Memory B cell (primary cell): ENCODE results near the gene MGAT5.

Experiments
- ATAC-seq: fragments of 150-1000 bp; cut with Tn5 transposase; 2 replicates; pipeline ENCODE4 v1.10.0; 2021; ENCODE audit warnings: low read depth, mild to moderate bottlenecking, moderate library complexity
- DNase-seq, 2 donors: peaks; one replicate each; pipeline ENCODE4 v3.0.0; 2022; ENCODE audit warnings: low spot score in 2 of 2
- H3K27ac Mint-ChIP-seq: one replicate; pipeline ENCODE4 v1.8.0; 2022; ENCODE audit warnings: mild to moderate bottlenecking, moderate library complexity, mixed read lengths
- H3K27me3 Mint-ChIP-seq: one replicate; pipeline ENCODE4 v1.8.0; 2022; ENCODE audit warnings: mixed read lengths
- H3K36me3 Mint-ChIP-seq: one replicate; pipeline ENCODE4 v1.8.0; 2022; ENCODE audit warnings: mild to moderate bottlenecking, mixed read lengths
- H3K4me1 Mint-ChIP-seq: one replicate; pipeline ENCODE4 v1.8.0; 2022; ENCODE audit warnings: mixed read lengths
- H3K4me3 Mint-ChIP-seq: one replicate; pipeline ENCODE4 v1.8.0; 2022; ENCODE audit warnings: mild to moderate bottlenecking, moderate library complexity, mixed read lengths
- H3K9me3 Mint-ChIP-seq: one replicate; pipeline ENCODE4 v1.8.0; 2022; ENCODE audit warnings: mixed read lengths

The MGAT5 gene

GRCh38 chr2:134401081-134401497 is 147.2 kb downstream of the MGAT5 start:
- Mint-ChIP-seq H3K36me3 (peaks cover 34% of the 10 kb centered on the region), H3K27me3 (no peaks in the 10 kb centered on the region), H3K9me3 (no peaks in the 10 kb centered on the region), H3K4me1 (peaks cover 19% of the 10 kb centered on the region), H3K4me3 (no peak overlapping the region), H3K27ac (peak overlapping the region; percentile 64)
- no peak for ATAC-seq
- no peak for DNase-seq

- Mint-ChIP-seq H3K36me3 (peaks cover 34% of the 10 kb centered on the region), H3K9me3 (no peaks in the 10 kb centered on the region), H3K4me3 (no peak overlapping the region), H3K27ac (peak overlapping the region; percentile 64), H3K27me3 (no peaks in the 10 kb centered on the region), H3K4me1 (peaks cover 22% of the 10 kb centered on the region)
- DNase-seq = no peak
- no peak for ATAC-seq
Observed at GRCh38 chr2:134401789-134402188, 147.9 kb downstream of the MGAT5 start.

GRCh38 chr2:134402410-134402809 is 148.5 kb downstream of the MGAT5 start:
- H3K27me3 Mint-ChIP-seq = no peaks in the 10 kb centered on the region
- H3K4me1 Mint-ChIP-seq = peaks cover 23% of the 10 kb centered on the region
- no peaks in the 10 kb centered on the region for H3K9me3 Mint-ChIP-seq
- peak overlapping the region; percentile 64 for H3K27ac Mint-ChIP-seq
- no peak overlapping the region for H3K4me3 Mint-ChIP-seq
- no peak for ATAC-seq
- no peak for DNase-seq
- peaks cover 33% of the 10 kb centered on the region for H3K36me3 Mint-ChIP-seq

GRCh38 chr2:134405611-134406081 is 151.8 kb downstream of the MGAT5 start:
- Mint-ChIP-seq H3K4me1 (peaks cover 38% of the 10 kb centered on the region), H3K9me3 (no peaks in the 10 kb centered on the region), H3K27me3 (no peaks in the 10 kb centered on the region), H3K36me3 (peaks cover 33% of the 10 kb centered on the region), H3K4me3 (no peak overlapping the region), H3K27ac (peak overlapping the region; percentile 85)
- ATAC-seq (no peak), DNase-seq (no peak)

- no peak overlapping the region for H3K4me3 Mint-ChIP-seq
- H3K4me1 Mint-ChIP-seq = peaks cover 41% of the 10 kb centered on the region
- peaks cover 30% of the 10 kb centered on the region for H3K36me3 Mint-ChIP-seq
- peak overlapping the region; percentile 85 for H3K27ac Mint-ChIP-seq
- no peak for ATAC-seq
- no peaks in the 10 kb centered on the region for H3K27me3 Mint-ChIP-seq
- H3K9me3 Mint-ChIP-seq = no peaks in the 10 kb centered on the region
- DNase-seq = no peak
Observed at GRCh38 chr2:134406311-134406710, 152.4 kb downstream of the MGAT5 start.

GRCh38 chr2:134406736-134407135 is 152.9 kb downstream of the MGAT5 start:
- H3K4me3 Mint-ChIP-seq = no peak overlapping the region
- no peaks in the 10 kb centered on the region for H3K9me3 Mint-ChIP-seq
- no peak for DNase-seq
- H3K27me3 Mint-ChIP-seq = no peaks in the 10 kb centered on the region
- H3K27ac Mint-ChIP-seq = peak overlapping the region; percentile 92
- H3K36me3 Mint-ChIP-seq = peaks cover 30% of the 10 kb centered on the region
- ATAC-seq = no peak
- peaks cover 45% of the 10 kb centered on the region for H3K4me1 Mint-ChIP-seq

GRCh38 chr2:134407154-134407890 is 153.4 kb downstream of the MGAT5 start:
- DNase-seq = no peak
- Mint-ChIP-seq H3K4me3 (no peak overlapping the region), H3K9me3 (no peaks in the 10 kb centered on the region), H3K27me3 (no peaks in the 10 kb centered on the region), H3K36me3 (peaks cover 29% of the 10 kb centered on the region), H3K4me1 (peaks cover 51% of the 10 kb centered on the region), H3K27ac (peak overlapping the region; percentile 92)
- ATAC-seq = no peak

GRCh38 chr2:134408386-134408785 is 154.5 kb downstream of the MGAT5 start:
- ATAC-seq (no peak), DNase-seq (no peak)
- H3K27me3 Mint-ChIP-seq = no peaks in the 10 kb centered on the region
- H3K9me3 Mint-ChIP-seq = no peaks in the 10 kb centered on the region
- no peak overlapping the region for H3K4me3 Mint-ChIP-seq
- H3K27ac Mint-ChIP-seq = peak overlapping the region; percentile 92
- H3K36me3 Mint-ChIP-seq = peaks cover 25% of the 10 kb centered on the region
- peaks cover 51% of the 10 kb centered on the region for H3K4me1 Mint-ChIP-seq

- ATAC-seq = no peak
- no peak for DNase-seq
- peak overlapping the region; percentile 92 for H3K27ac Mint-ChIP-seq
- H3K4me1 Mint-ChIP-seq = peaks cover 48% of the 10 kb centered on the region
- peaks cover 21% of the 10 kb centered on the region for H3K36me3 Mint-ChIP-seq
- H3K27me3 Mint-ChIP-seq = no peaks in the 10 kb centered on the region
- H3K4me3 Mint-ChIP-seq = no peak overlapping the region
- H3K9me3 Mint-ChIP-seq = no peaks in the 10 kb centered on the region
Observed at GRCh38 chr2:134408791-134409190, 154.9 kb downstream of the MGAT5 start.

GRCh38 chr2:134410006-134410405 is 156.1 kb downstream of the MGAT5 start:
- Mint-ChIP-seq H3K27me3 (no peaks in the 10 kb centered on the region), H3K4me3 (no peak overlapping the region), H3K9me3 (no peaks in the 10 kb centered on the region), H3K36me3 (peaks cover 19% of the 10 kb centered on the region), H3K27ac (peak overlapping the region; percentile 92), H3K4me1 (peaks cover 48% of the 10 kb centered on the region)
- DNase-seq (no peak), ATAC-seq (no peak)

GRCh38 chr2:134410831-134411231 is 157.0 kb downstream of the MGAT5 start:
- Mint-ChIP-seq H3K27me3 (no peaks in the 10 kb centered on the region), H3K9me3 (no peaks in the 10 kb centered on the region), H3K27ac (peak overlapping the region; percentile 92), H3K4me1 (peaks cover 46% of the 10 kb centered on the region), H3K36me3 (peaks cover 20% of the 10 kb centered on the region), H3K4me3 (no peak overlapping the region)
- DNase-seq (no peak), ATAC-seq (no peak)

GRCh38 chr2:134411279-134411827 is 157.5 kb downstream of the MGAT5 start:
- Mint-ChIP-seq H3K4me1 (peaks cover 42% of the 10 kb centered on the region), H3K27ac (peak overlapping the region; percentile 92), H3K9me3 (no peaks in the 10 kb centered on the region), H3K27me3 (no peaks in the 10 kb centered on the region), H3K36me3 (peaks cover 18% of the 10 kb centered on the region), H3K4me3 (peak overlapping the region; percentile 21)
- DNase-seq = no peak
- ATAC-seq = no peak

- ATAC-seq (peak; percentile 94), DNase-seq (peak; percentile 66 to 79)
- H3K27ac Mint-ChIP-seq = peak overlapping the region; percentile 92
- H3K36me3 Mint-ChIP-seq = peaks cover 15% of the 10 kb centered on the region
- H3K4me1 Mint-ChIP-seq = peaks cover 38% of the 10 kb centered on the region
- H3K27me3 Mint-ChIP-seq = no peaks in the 10 kb centered on the region
- peak overlapping the region; percentile 41 for H3K4me3 Mint-ChIP-seq
- no peaks in the 10 kb centered on the region for H3K9me3 Mint-ChIP-seq
Observed at GRCh38 chr2:134411828-134412638, 158.2 kb downstream of the MGAT5 start.

GRCh38 chr2:134412639-134412999 is 158.7 kb downstream of the MGAT5 start:
- H3K9me3 Mint-ChIP-seq = no peaks in the 10 kb centered on the region
- H3K27me3 Mint-ChIP-seq = no peaks in the 10 kb centered on the region
- peaks cover 12% of the 10 kb centered on the region for H3K36me3 Mint-ChIP-seq
- ATAC-seq (no peak), DNase-seq (no peak)
- no peak overlapping the region for H3K27ac Mint-ChIP-seq
- no peak overlapping the region for H3K4me3 Mint-ChIP-seq
- H3K4me1 Mint-ChIP-seq = peaks cover 34% of the 10 kb centered on the region
